ENCODE results near the gene CADM3. TPM values are rescaled to one million over a fixed set of nuclear protein-coding genes. Genes with fewer than 3 reads are reported as not detected.

CADM3 gene
- total and polyA plus RNA-seq, 2 of the 8 experiments (the other 6 are each of a cell fraction or from before 2014, with no cell fraction given), result 8.3 to 8.5 TPM

DNA sequence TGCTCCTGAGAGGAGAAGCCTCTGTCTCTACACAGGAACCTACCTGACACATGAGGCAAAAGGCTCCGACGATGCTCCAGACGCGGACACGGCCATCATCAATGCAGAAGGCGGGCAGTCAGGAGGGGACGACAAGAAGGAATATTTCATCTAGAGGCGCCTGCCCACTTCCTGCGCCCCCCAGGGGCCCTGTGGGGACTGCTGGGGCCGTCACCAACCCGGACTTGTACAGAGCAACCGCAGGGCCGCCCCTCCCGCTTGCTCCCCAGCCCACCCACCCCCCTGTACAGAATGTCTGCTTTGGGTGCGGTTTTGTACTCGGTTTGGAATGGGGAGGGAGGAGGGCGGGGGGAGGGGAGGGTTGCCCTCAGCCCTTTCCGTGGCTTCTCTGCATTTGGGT, 29.4 kb downstream of the CADM3 start:
- no peak overlapping the region for H3K4ac ChIP-seq (replicated peaks; ENCODE audit: insufficient read length, low read depth, low read length)
- H2BK120ac ChIP-seq (replicated peaks; ENCODE audit: low read depth, low read length), result no peak overlapping the region
- H3K4me3 ChIP-seq (ENCODE audit: extremely low read depth in 1 of 4, insufficient read depth in 2 of 4, low read depth in 3 of 4, low read length in 4 of 4), result no peak overlapping the region
- no peak overlapping the region for H2BK12ac ChIP-seq (ENCODE audit: low read depth, low read length)
- H3K23ac ChIP-seq (ENCODE audit: insufficient read length), result no peak overlapping the region
- H3K23me2 ChIP-seq (ENCODE audit: low read depth, low read length), result no peaks in the 10 kb centered on the region
- H2BK20ac ChIP-seq (ENCODE audit: low read length), result no peak overlapping the region
- H3K4me2 ChIP-seq (ENCODE audit: insufficient read depth in 1 of 2, low read depth in 2 of 2, low read length in 2 of 2), result no peak overlapping the region
- no peaks in the 10 kb centered on the region for H3K79me2 ChIP-seq (ENCODE audit: control insufficient read depth in 1 of 2, insufficient read depth in 2 of 2, low read length in 2 of 2)
- 91% methylated on average over 12 of the region's 18 CpGs; no CpG with 5 or more reads in 1 of the 2 experiments for WGBS, 2 experiments (ENCODE audit: extremely low coverage in 1 of 2, insufficient coverage in 1 of 2, insufficient read length in 1 of 2, insufficient replicate concordance in 2 of 2, low coverage in 1 of 2, low lambda C conversion rate in 2 of 2, missing lambda C conversion rate in 1 of 2)
- H3K27me3 ChIP-seq (replicated peaks in 1 of 4; ENCODE audit: control insufficient read depth in 3 of 4, extremely low read depth in 1 of 4, insufficient read depth in 3 of 4, low read length in 3 of 4), result no peaks in the 10 kb centered on the region
- H3K4me1 ChIP-seq (replicated peaks in 1 of 4; ENCODE audit: control insufficient read depth in 3 of 4, insufficient read depth in 4 of 4, low read length in 3 of 4), result no peaks in the 10 kb centered on the region; a peak in 1 of 7 replicates
- no peak overlapping the region for H2BK5ac ChIP-seq (ENCODE audit: low read depth, low read length)
- H2BK15ac ChIP-seq (ENCODE audit: low read length), result no peak overlapping the region
- no peak overlapping the region for H3K18ac ChIP-seq (ENCODE audit: extremely low read depth, low read length)
- H3K36me3 ChIP-seq (ENCODE audit: control insufficient read depth in 2 of 4, insufficient read depth in 4 of 4, low read length in 3 of 4), result no peaks in the 10 kb centered on the region; a peak in 1 of 8 replicates
- TF ChIP-seq GTF2F1 (IDR thresholded peaks at IDR 0.05; ENCODE audit: borderline replicate concordance, low read depth, low read length), result no peak
- TF ChIP-seq TEAD4 (IDR thresholded peaks at IDR 0.05; ENCODE audit: low read depth, low read length), result no peak
- TF ChIP-seq JUND (IDR thresholded peaks at IDR 0.05; ENCODE audit: low read length), result no peak
- no peak for TF ChIP-seq TCF12 (IDR thresholded peaks at IDR 0.05; ENCODE audit: low read depth, low read length)
- no peak for TF ChIP-seq RXRA (IDR thresholded peaks at IDR 0.05; ENCODE audit: insufficient read depth, low read depth, low read length)
- TF ChIP-seq, protein P1, sequence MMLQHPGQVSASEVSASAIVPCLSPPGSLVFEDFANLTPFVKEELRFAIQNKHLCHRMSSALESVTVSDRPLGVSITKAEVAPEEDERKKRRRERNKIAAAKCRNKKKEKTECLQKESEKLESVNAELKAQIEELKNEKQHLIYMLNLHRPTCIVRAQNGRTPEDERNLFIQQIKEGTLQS (IDR thresholded peaks at IDR 0.05; ENCODE audit: insufficient read depth, low read depth, low read length), result no peak
- no peak for TF ChIP-seq KDM5A (IDR thresholded peaks at IDR 0.05; ENCODE audit: low read length)
- no peak for TF ChIP-seq FOSL1 (IDR thresholded peaks at IDR 0.05; ENCODE audit: insufficient read depth, low read depth, low read length)
- no peak overlapping the region for H2AK5ac ChIP-seq (ENCODE audit: low read depth, low read length)
- no peak overlapping the region for H2AFZ ChIP-seq (ENCODE audit: low read length)
- ChIA-PET CTCF (ENCODE audit: partially characterized antibody) (interaction anchor here (0.6 to 26.6 kb wide), 7 partner anchors 11 to 421 kb away, joined by 3 to 660 read pairs (median 126); partner anchors contain the start of gene ACKR1), POLR2A (ENCODE audit: partially characterized antibody) (interaction anchor here (1.0 kb wide), 1 partner anchor 28 kb away, joined by 4 read pairs; no protein-coding TSS in a partner anchor)
- H3K14ac ChIP-seq (ENCODE audit: insufficient read length), result no peak overlapping the region
- no peak overlapping the region for H3K9ac ChIP-seq (replicated peaks in 1 of 4; ENCODE audit: extremely low read depth in 1 of 4, low read depth in 3 of 4, low read length in 3 of 4)
- no peak overlapping the region for H4K5ac ChIP-seq (ENCODE audit: insufficient read length, low read depth, low read length)
- no peak overlapping the region for H3K56ac ChIP-seq (replicated peaks; ENCODE audit: insufficient read length, low read depth, low read length)
- H3K27ac ChIP-seq (ENCODE audit: low read depth, low read length), result no peak overlapping the region
- H4K20me1 ChIP-seq (replicated peaks in 1 of 2; ENCODE audit: control insufficient read depth in 1 of 2, insufficient read depth in 2 of 2, low read length in 2 of 2), result no peaks in the 10 kb centered on the region
- DNase-seq (ENCODE audit: low read depth in 1 of 2, low spot score in 2 of 2) (no peak), FAIRE-seq (no peak)
- no peak overlapping the region for H4K8ac ChIP-seq (ENCODE audit: extremely low read depth, insufficient read depth, low read length)
- no peaks in the 10 kb centered on the region for H3K9me3 ChIP-seq (ENCODE audit: insufficient read depth in 2 of 2, low read depth in 1 of 2, low read length in 1 of 2)
- H4K91ac ChIP-seq (replicated peaks; ENCODE audit: insufficient read length, low read length), result no peak overlapping the region
- no peaks in the 10 kb centered on the region for H3K79me1 ChIP-seq (ENCODE audit: low read depth, low read length)

Data from H1 (cell line).